Measurements from ENCODE around the gene HMCN1.

DNA sequence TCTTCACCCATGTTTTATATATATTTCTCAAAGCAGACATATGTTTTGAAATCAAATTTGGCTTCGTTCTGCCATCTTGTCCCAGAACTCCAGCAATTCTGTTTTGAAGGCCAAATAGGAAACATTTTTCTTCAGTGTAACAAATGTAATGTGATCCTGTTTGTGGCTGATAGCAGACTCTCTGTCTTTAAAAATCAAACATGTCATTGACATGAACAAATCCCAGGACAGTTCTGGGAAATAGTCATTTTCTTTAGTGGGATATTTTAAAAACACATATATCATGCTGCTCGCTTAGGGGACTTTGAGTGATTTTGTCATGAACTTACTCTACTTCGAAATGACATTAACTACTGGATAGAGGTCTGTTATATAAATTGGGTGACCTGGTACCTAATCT lies 51.4 kb downstream of the HMCN1 start:
- TF ChIP-seq CTCF (IDR thresholded peaks at IDR 0.05) = no peak
- no peak for TF ChIP-seq POLR2A (IDR thresholded peaks at IDR 0.05)

Measured in stomach (tissue), 4 donors.